Smooth muscle cell (in vitro differentiated cells): ENCODE data around the gene INAVA. TPM values are rescaled to one million over a fixed set of nuclear protein-coding genes. Genes with fewer than 3 reads are reported as not detected.

Experiments
- DNase-seq: peaks from one replicate; lab custom pipeline; 2025; ENCODE audit not compliant: unreplicated experiment; lab: John Stamatoyannopoulos, UW
- H2AFZ ChIP-seq: fragments of 200-600 bp; sonication (generic); 2 replicates; pipeline ENCODE4 v1.6.0; 2016; ENCODE audit warnings: antibody characterized with exemption, low read depth, mild to moderate bottlenecking
- H3F3A ChIP-seq: fragments of 200-600 bp; sonication (generic); 2 replicates; pipeline ENCODE4 v1.6.0; 2017; ENCODE audit warnings: antibody characterized with exemption, low read depth
- H3K27ac ChIP-seq: fragments of 200-600 bp; sonication (generic); 2 replicates; pipeline ENCODE4 v1.5.1; 2016; ENCODE audit warnings: low read depth, mild to moderate bottlenecking
- H3K27me3 ChIP-seq: fragments of 200-600 bp; sonication (generic); 2 replicates; pipeline ENCODE4 v1.6.1; 2016; ENCODE audit warnings: low read depth, mild to moderate bottlenecking
- H3K36me3 ChIP-seq: fragments of 200-600 bp; sonication (generic); 2 replicates; pipeline ENCODE4 v1.5.1; 2016; ENCODE audit warnings: low read depth
- H3K4me1 ChIP-seq: fragments of 200-600 bp; sonication (generic); 2 replicates; pipeline ENCODE4 v1.5.1; 2016; ENCODE audit warnings: low read depth
- H3K4me2 ChIP-seq: fragments of 200-600 bp; sonication (generic); 2 replicates; pipeline ENCODE4 v1.6.0; 2016; ENCODE audit warnings: mild to moderate bottlenecking
- H3K4me3 ChIP-seq: fragments of 200-600 bp; sonication (generic); 2 replicates; pipeline ENCODE4 v1.5.1; 2016; ENCODE audit warnings: mild to moderate bottlenecking
- H3K79me2 ChIP-seq: fragments of 200-600 bp; sonication (generic); 2 replicates; pipeline ENCODE4 v1.6.0; 2016; ENCODE audit warnings: low read depth, mild to moderate bottlenecking
- H3K9ac ChIP-seq: fragments of 200-600 bp; sonication (generic); 2 replicates; pipeline ENCODE4 v1.6.0; 2016; ENCODE audit warnings: low read depth
- H3K9me3 ChIP-seq: fragments of 200-600 bp; sonication (generic); replicated peaks from 2 replicates; pipeline ENCODE4 v1.5.1; 2016; ENCODE audit warnings: low read depth
- H4K20me1 ChIP-seq: fragments of 200-600 bp; sonication (generic); 2 replicates; pipeline ENCODE4 v1.6.0; 2016; ENCODE audit warnings: low read depth
- WGBS: methylation state at CpG from one replicate; pipeline ENCODE4 v1.1.7; 2016; ENCODE audit warnings: low lambda C conversion rate; 5-methylcytosine and 5-hydroxymethylcytosine counted together
- polyA plus RNA-seq: library from polyadenylated mRNA; unstranded; fragments of >200 nt; fragmentation: Nextera tagmentation; extraction: Ambion mirVana; gene quantifications from 2 replicates; pipeline ENCODE4 v1.2.1, GENCODE V29; 2016
- total RNA-seq: library from RNA; depleted of rRNA; stranded (reverse); fragments of >200 nt; gene quantifications from 2 replicates; pipeline ENCODE4 v1.2.3, GENCODE V29; 2014
- TF ChIP-seq, protein P1 (sequence below): fragments of 200-600 bp; sonication (generic); IDR thresholded peaks from 2 replicates; pipeline ENCODE4 v1.5.1; 2017; ENCODE audit warnings: borderline replicate concordance, mild to moderate bottlenecking, antibody characterized with exemption; ENCODE audit not compliant: insufficient read depth, poor library complexity, severe bottlenecking

Gene INAVA
- total and polyA plus RNA-seq, 2 experiments from 2014 or later, result 10.1 to 16.9 TPM

DNA sequence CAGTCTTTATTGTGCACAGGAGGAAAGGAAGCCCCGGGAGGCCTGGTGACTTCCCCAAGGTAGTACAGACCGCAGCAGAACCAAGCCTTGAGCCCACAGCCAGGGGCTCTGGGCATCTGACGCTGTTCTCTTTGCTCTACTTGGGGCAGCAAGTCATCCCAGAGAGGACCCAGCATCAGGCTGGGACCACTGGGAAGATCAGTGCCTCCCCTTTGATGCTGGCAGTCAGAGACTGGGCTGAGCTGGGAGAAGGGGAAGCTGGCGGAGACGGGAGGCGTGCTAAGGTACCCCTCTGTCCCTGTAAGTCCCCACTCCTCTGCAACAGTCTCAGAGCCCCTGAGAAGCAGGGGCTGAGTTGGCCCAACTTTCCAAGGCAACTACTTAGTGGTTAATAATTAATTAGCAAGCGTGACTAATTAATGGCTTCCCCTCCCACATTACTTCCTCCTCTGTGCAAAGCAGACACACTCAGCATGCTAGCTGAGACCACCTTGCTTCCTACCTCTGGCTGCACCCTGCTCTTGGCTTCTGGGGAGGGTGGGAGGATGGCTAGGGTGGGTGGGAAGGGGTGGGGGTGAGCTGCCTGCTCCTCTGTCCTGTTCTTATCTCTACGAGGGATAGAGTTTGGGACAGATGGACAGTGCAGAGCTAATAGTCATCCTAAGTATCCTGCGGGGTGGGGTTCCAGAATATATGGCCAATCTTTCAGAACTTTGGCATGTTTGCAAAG, 1.3 kb downstream of the INAVA start:
- Histone ChIP-seq H3K4me1 (peaks cover 41% of the 10 kb centered on the region), H3K79me2 (peaks cover 9% of the 10 kb centered on the region), H3K4me2 (peak overlapping the region; percentile 75), H3K9me3 (no peaks in the 10 kb centered on the region), H3K9ac (peak overlapping the region; percentile 52), H4K20me1 (peaks cover 16% of the 10 kb centered on the region), H2AFZ (no peak overlapping the region), H3K4me3 (peak overlapping the region; percentile 73), H3K27me3 (no peaks in the 10 kb centered on the region), H3K27ac (peak overlapping the region; percentile 79), H3K36me3 (no peaks in the 10 kb centered on the region), H3F3A (peaks cover 8% of the 10 kb centered on the region)
- 82% methylated on average over 9 of the region's 9 CpGs for WGBS
- DNase-seq, result no peak
- TF ChIP-seq, protein P1, sequence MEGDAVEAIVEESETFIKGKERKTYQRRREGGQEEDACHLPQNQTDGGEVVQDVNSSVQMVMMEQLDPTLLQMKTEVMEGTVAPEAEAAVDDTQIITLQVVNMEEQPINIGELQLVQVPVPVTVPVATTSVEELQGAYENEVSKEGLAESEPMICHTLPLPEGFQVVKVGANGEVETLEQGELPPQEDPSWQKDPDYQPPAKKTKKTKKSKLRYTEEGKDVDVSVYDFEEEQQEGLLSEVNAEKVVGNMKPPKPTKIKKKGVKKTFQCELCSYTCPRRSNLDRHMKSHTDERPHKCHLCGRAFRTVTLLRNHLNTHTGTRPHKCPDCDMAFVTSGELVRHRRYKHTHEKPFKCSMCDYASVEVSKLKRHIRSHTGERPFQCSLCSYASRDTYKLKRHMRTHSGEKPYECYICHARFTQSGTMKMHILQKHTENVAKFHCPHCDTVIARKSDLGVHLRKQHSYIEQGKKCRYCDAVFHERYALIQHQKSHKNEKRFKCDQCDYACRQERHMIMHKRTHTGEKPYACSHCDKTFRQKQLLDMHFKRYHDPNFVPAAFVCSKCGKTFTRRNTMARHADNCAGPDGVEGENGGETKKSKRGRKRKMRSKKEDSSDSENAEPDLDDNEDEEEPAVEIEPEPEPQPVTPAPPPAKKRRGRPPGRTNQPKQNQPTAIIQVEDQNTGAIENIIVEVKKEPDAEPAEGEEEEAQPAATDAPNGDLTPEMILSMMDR, result no peak

DNA sequence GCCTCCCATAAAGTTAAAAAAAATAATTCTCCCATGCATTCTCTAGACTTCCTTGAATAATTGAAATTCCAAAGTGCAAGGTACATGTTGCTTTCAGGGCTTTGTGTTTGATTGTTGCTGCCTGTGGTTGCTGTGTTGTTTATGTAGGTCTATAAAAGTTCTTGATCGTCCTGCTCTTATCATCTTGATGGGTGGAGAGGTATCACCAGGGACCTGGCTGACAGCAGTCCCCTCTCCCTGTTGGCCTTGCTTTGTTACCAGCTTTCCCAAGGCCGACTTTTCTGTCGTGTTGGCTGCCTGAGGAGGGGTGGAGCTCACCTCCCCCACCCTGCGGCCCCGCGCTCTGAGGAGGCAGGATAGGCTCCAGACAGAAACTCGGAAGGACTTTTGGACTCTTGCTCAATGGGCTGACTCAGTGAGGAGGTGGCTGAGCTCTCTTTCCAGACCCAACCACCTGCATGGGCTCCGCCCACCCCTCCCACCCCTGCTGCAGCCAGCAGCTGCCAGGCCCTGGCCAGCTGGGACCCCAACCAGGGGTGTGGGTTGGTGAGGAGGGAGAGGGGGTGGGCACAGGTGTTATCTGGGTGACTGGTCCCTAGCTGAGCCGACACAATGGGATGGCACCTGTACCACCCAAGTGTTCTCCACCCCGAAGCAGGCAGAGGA, 2.0 kb downstream of the INAVA start:
- Histone ChIP-seq H3F3A (peaks cover 8% of the 10 kb centered on the region), H3K4me1 (peaks cover 41% of the 10 kb centered on the region), H2AFZ (no peak overlapping the region), H3K27ac (peak overlapping the region; percentile 79), H3K9ac (peak overlapping the region; percentile 52), H3K79me2 (peaks cover 9% of the 10 kb centered on the region), H3K27me3 (no peaks in the 10 kb centered on the region), H3K9me3 (no peaks in the 10 kb centered on the region), H4K20me1 (peaks cover 16% of the 10 kb centered on the region), H3K4me3 (peak overlapping the region; percentile 73), H3K4me2 (peak overlapping the region; percentile 75), H3K36me3 (no peaks in the 10 kb centered on the region)
- TF ChIP-seq, protein P1, result no peak
- 50% methylated on average over 10 of the region's 10 CpGs for WGBS
- no peak for DNase-seq

DNA sequence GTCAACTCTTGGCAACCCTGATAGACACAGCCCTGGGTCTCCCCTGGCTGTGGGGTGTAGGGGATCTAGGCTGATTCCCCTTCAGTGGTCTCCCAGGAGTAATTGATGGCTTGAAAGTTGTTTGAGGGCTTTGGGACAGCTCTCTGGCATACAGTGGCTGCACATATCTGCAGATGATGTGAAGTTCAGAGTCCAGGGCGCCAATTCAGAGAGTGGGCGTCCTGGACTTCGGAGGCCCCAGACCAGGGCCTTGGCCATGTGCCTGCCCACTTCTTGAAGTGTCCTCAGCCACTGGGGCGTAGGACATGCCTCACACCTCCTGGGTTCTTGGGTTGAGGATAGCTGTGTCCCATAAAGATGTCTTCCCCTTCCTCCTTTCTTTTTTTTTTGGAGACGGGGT, 2.6 kb downstream of the INAVA start:
- Histone ChIP-seq H2AFZ (no peak overlapping the region), H3K4me1 (peaks cover 41% of the 10 kb centered on the region), H3F3A (peaks cover 8% of the 10 kb centered on the region), H3K36me3 (no peaks in the 10 kb centered on the region), H3K27ac (no peak overlapping the region), H3K79me2 (peaks cover 9% of the 10 kb centered on the region), H3K4me2 (no peak overlapping the region), H3K9me3 (no peaks in the 10 kb centered on the region), H3K4me3 (peak overlapping the region; percentile 7), H4K20me1 (peaks cover 16% of the 10 kb centered on the region), H3K9ac (no peak overlapping the region), H3K27me3 (no peaks in the 10 kb centered on the region)
- DNase-seq, result no peak
- WGBS, result 96% methylated on average over 5 of the region's 5 CpGs
- TF ChIP-seq, protein P1, result no peak
